Islet of Langerhans (tissue), 1 donor: ENCODE results near the gene SCN8A.
"Not testable (repeated sequence)": the region's sequence is repeated elsewhere in the genome, so short reads cannot be mapped to it uniquely, and the experiment has no call there.

Experiments used
- FAIRE-seq: peaks from one replicate; lab custom pipeline; 2011; peaks lifted over from hg19 to GRCh38; lab: Jason Lieb, UNC

The SCN8A gene

GRCh38 chr12:51591016-51591901, at the start of gene SCN8A:
Gene SCN8A (plus strand): TSS chr12:51591233. CDS start chr12:51662818, 71,585 bp downstream.
- no peak for FAIRE-seq

- no peak for FAIRE-seq
These were observed 44.9 kb upstream of the SCN8A start for GRCh38 chr12:51546097-51546496.

- FAIRE-seq: no peak
These were observed 43.4 kb upstream of the SCN8A start for GRCh38 chr12:51547606-51548005.

GRCh38 chr12:51548241-51548640, 42.8 kb upstream of the SCN8A start:
- FAIRE-seq: no peak

- FAIRE-seq: no peak
These were observed 41.4 kb upstream of the SCN8A start for GRCh38 chr12:51549637-51550036.

GRCh38 chr12:51568271-51569032, 22.6 kb upstream of the SCN8A start:
- not testable (repeated sequence) for FAIRE-seq

- FAIRE-seq: no peak
These were observed 11.6 kb upstream of the SCN8A start for GRCh38 chr12:51579321-51579850.

GRCh38 chr12:51589060-51589459, 2.0 kb upstream of the SCN8A start:
- FAIRE-seq: no peak

- FAIRE-seq: no peak
These were observed 1.4 kb upstream of the SCN8A start for GRCh38 chr12:51589557-51590176.

GRCh38 chr12:51590347-51591015, 552 bp upstream of the SCN8A start:
- FAIRE-seq: no peak

- no peak for FAIRE-seq
These were observed 1.1 kb downstream of the SCN8A start for GRCh38 chr12:51592034-51592705.

- no peak for FAIRE-seq
These were observed 2.0 kb downstream of the SCN8A start for GRCh38 chr12:51593021-51593420.

- no peak for FAIRE-seq
These were observed 2.5 kb downstream of the SCN8A start for GRCh38 chr12:51593539-51593938.

GRCh38 chr12:51598156-51598555, 7.1 kb downstream of the SCN8A start:
- FAIRE-seq: no peak

- no peak for FAIRE-seq
These were observed 9.7 kb downstream of the SCN8A start for GRCh38 chr12:51600721-51601120.

- FAIRE-seq: no peak
These were observed 10.2 kb downstream of the SCN8A start for GRCh38 chr12:51601241-51601640.

GRCh38 chr12:51605896-51606295, 14.9 kb downstream of the SCN8A start:
- FAIRE-seq: not testable (repeated sequence)

- FAIRE-seq: not testable (repeated sequence)
These were observed 16.2 kb downstream of the SCN8A start for GRCh38 chr12:51607197-51607596.

GRCh38 chr12:51620448-51620847, 29.4 kb downstream of the SCN8A start:
- FAIRE-seq: no peak

- no peak for FAIRE-seq
These were observed 30.3 kb downstream of the SCN8A start for GRCh38 chr12:51621156-51621922.

- FAIRE-seq: no peak
These were observed 31.5 kb downstream of the SCN8A start for GRCh38 chr12:51622564-51622963.
